GM12872 (cell line): ENCODE measurements around the gene PGAM2.

Source experiments
- CTCF ChIP-seq: IDR thresholded peaks from 3 replicates; pipeline ENCODE4 v1.5.1; 2011; ENCODE audit warnings: low read depth, mild to moderate bottlenecking, low read length, moderate library complexity; ENCODE audit not compliant: insufficient read depth

PGAM2 gene

DNA sequence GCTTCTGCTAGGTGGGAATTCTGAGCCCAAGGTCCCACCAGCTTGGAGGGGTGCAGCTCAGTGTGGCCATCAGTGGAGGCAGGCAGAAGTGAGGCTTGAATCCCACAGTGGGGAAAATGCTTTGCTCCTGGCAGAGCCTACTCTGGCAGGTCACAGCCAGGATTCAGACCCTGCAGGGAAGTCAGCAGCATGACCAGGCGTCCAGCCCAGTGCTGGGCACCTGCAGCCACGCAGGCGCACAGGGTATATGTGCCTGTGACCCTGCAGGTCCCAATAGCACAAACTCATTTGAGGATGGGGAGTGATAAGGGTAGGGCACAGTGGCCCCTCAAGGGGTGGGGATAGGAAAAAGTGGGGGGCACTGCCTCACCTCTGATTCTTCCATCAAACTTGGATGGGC is 30.4 kb upstream of the PGAM2 start:
- no peak for TF ChIP-seq CTCF

- no peak for TF ChIP-seq CTCF
These were observed 29.7 kb upstream of the PGAM2 start for GRCh38 chr7:44094883-44095592.

DNA sequence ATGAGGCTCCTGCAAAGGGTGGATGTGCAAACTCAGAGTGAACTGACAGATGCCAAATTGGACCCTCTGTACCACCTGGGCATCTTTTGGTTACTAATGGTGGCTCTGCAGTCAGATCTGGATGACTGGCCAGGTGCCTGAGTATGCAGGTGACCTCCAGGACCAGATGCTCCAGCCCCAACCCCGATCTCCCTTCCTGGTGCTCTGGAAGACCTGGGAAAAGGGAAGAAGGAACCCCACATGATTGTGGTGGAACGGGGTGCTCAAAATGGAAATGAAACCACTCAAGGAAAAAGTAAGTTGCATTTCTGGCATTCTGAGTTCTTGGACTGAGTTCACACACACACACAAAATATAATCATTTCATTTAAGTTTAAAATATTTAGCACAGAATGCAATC is 29.0 kb upstream of the PGAM2 start:
- TF ChIP-seq CTCF: no peak

- no peak for TF ChIP-seq CTCF
These were observed 27.8 kb upstream of the PGAM2 start for GRCh38 chr7:44093102-44093641.

DNA sequence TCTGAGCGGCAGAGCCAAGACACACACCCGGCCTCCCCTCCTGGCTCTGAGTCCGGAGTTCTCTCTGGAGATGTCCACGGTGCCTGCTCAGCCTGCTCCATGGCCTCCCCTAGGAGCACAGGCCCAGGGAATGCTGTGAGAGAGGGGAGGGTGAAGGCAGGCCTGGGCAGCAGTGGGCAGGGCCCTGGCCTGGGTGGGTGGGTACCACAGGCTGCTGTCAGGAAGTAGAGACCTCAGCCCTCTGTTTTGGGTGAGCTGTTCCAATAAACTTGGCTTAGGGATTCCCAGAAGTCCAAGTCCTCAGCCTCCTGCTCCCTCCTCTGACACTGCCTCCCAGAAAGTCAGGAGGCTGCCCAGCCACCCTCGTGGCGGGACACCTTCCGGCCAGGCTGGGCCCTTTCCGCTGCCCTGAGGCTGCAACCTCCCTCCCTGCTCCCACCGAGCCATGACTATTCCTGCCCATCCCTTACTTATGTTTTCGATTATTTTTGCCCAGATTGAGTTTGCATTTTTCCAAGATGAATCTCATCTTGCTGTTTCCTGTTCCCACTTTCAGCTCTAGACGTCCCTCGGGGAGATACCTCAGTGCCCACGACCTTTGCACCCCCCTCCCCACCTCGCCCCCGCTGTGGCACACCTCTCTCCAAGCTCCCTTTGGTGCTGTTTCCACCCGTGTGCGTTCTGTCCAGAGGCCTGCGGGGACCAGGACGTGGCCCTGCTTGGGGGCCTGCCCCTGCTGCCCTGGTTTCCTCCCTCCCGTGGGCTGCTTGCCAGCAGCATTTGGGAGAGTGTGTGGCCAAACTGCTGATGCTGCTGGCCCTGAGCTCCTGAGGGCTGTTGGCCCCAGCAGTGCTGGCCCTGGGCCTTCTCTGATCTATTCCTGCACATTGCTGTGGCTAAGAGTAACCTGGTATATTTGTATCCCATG is 22.8 kb upstream of the PGAM2 start:
- TF ChIP-seq CTCF: no peak

DNA sequence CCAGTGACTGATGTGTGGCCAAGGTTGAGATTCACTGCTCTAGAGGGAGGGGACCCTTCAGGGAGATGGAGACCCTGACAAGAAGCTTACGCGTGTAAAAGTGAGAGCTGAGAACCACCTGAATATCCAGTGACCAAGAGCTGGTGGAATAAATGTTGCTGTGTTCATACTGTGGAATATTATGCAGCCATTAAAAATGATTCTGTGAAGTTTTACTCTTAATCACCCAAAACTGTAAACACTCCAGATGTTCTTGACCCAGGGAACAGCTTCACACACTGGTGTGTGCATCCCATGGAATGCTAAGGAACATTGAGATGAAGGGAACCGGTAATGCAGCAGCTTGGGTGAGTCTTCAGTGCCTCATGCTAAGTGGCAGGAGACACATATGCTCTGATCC is 21.3 kb upstream of the PGAM2 start:
- TF ChIP-seq CTCF: no peak

DNA sequence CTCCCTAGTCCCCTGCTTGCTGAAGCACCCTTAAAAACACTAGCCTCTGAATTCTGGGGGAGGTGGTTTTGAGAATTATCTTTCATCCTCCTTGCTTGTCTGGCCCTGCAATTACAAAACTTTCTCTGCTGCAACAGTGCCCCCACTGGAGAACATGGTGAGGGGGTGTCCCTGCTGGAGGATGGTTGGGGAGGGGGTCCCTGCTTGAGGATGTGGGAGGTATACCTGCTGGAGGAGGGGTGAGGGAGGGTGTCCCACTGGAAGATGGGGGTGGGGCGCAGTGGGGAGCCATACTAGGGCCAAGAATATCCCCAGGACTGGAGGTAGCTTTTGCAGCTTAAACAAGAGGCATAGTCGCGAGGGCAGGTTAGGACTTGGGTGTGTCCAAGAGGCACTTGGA is 20.2 kb upstream of the PGAM2 start:
- peak; percentile 26; the same call in 2 of the 3 replicates for TF ChIP-seq CTCF
